Trophoblast cell (in vitro differentiated cells and primary cell): ENCODE results near the gene LDLRAD2.
A peak's percentile ranks its signal among the peaks of the same experiment; 100 is the strongest.

ENCODE experiments used
- DNase-seq, 2 donors: peaks; one replicate each; pipeline ENCODE4 v3.0.0-alpha.2; 2016
- H2AFZ ChIP-seq: 2 replicates; pipeline ENCODE4 v1.6.1; 2013; ENCODE audit warnings: low read length, moderate library complexity, mild to moderate bottlenecking; ENCODE audit not compliant: insufficient read depth, poor library complexity
- H2AK5ac ChIP-seq: 2 replicates; pipeline ENCODE4 v1.6.1; 2013; ENCODE audit warnings: mild to moderate bottlenecking, low read length
- H2BK120ac ChIP-seq: 2 replicates; pipeline ENCODE4 v1.6.1; 2013; ENCODE audit warnings: low read length, mild to moderate bottlenecking, moderate library complexity; ENCODE audit not compliant: insufficient read depth, poor library complexity
- H2BK12ac ChIP-seq: 2 replicates; pipeline ENCODE4 v1.6.1; 2013; ENCODE audit warnings: mild to moderate bottlenecking, low read length, moderate library complexity
- H2BK5ac ChIP-seq: 2 replicates; pipeline ENCODE4 v1.6.1; 2013; ENCODE audit warnings: low read length, low read depth, moderate library complexity, mild to moderate bottlenecking; ENCODE audit not compliant: poor library complexity
- H3K14ac ChIP-seq: 2 replicates; pipeline ENCODE4 v1.6.1; 2013; ENCODE audit warnings: mild to moderate bottlenecking, low read length
- H3K18ac ChIP-seq: 2 replicates; pipeline ENCODE4 v1.6.1; 2013; ENCODE audit warnings: mild to moderate bottlenecking, low read length
- H3K23ac ChIP-seq: 2 replicates; pipeline ENCODE4 v1.6.1; 2013; ENCODE audit warnings: low read length
- H3K27ac ChIP-seq: 2 replicates; pipeline ENCODE4 v1.5.1; 2013; ENCODE audit warnings: low read depth, mild to moderate bottlenecking, inconsistent platforms, low read length, moderate library complexity
- H3K27me3 ChIP-seq: 2 replicates; pipeline ENCODE4 v1.6.1; 2013; ENCODE audit warnings: inconsistent platforms, mild to moderate bottlenecking, low read length, moderate library complexity; ENCODE audit not compliant: insufficient read depth
- H3K36me3 ChIP-seq, 2 experiments: 1 replicate in 1 of 2; 2 replicates in 1 of 2; pipeline ENCODE4 v1.6.1; 2013; ENCODE audit warnings: low read length in 2 of 2, mild to moderate bottlenecking in 2 of 2, moderate library complexity in 1 of 2; ENCODE audit not compliant: insufficient read depth in 2 of 2, control insufficient read depth in 1 of 2
- H3K4ac ChIP-seq: 2 replicates; pipeline ENCODE4 v1.6.1; 2013; ENCODE audit warnings: low read depth, mild to moderate bottlenecking, low read length, moderate library complexity
- H3K4me1 ChIP-seq, 2 experiments: 1 replicate in 1 of 2; 2 replicates in 1 of 2; pipeline ENCODE4 v1.6.1; 2013; ENCODE audit warnings: low read length in 2 of 2, mild to moderate bottlenecking in 2 of 2, moderate library complexity in 1 of 2; ENCODE audit not compliant: insufficient read depth in 2 of 2, control insufficient read depth in 1 of 2
- H3K4me2 ChIP-seq: 2 replicates; pipeline ENCODE4 v1.6.1; 2013; ENCODE audit warnings: inconsistent platforms, mild to moderate bottlenecking, low read length, moderate library complexity
- H3K4me3 ChIP-seq: 2 replicates; pipeline ENCODE4 v1.5.1; 2013; ENCODE audit warnings: mild to moderate bottlenecking, low read depth, low read length, inconsistent platforms
- H3K79me1 ChIP-seq: one replicate; pipeline ENCODE4 v1.6.1; 2013; ENCODE audit warnings: low read length
- H3K79me2 ChIP-seq: 2 replicates; pipeline ENCODE4 v1.6.1; 2013; ENCODE audit warnings: low read length, mild to moderate bottlenecking; ENCODE audit not compliant: control insufficient read depth, insufficient read depth, poor library complexity
- H3K9ac ChIP-seq: 2 replicates; pipeline ENCODE4 v1.6.1; 2013; ENCODE audit warnings: mild to moderate bottlenecking, low read length
- H3K9me3 ChIP-seq: 2 replicates; pipeline ENCODE4 v1.6.1; 2013; ENCODE audit warnings: low read depth, mild to moderate bottlenecking, control low read depth, inconsistent platforms, low read length; ENCODE audit not compliant: insufficient read depth
- H4K12ac ChIP-seq: 2 replicates; pipeline ENCODE4 v1.6.1; 2013; ENCODE audit warnings: low read depth, mild to moderate bottlenecking, low read length, moderate library complexity
- H4K8ac ChIP-seq: 2 replicates; pipeline ENCODE4 v1.6.1; 2013; ENCODE audit warnings: low read depth, mild to moderate bottlenecking, low read length, moderate library complexity
- H4K91ac ChIP-seq: one replicate; pipeline ENCODE4 v1.6.1; 2013; ENCODE audit warnings: low read depth, mild to moderate bottlenecking, low read length, moderate library complexity
- WGBS: extraction: QIAGEN DNeasy Blood & Tissue Kit; methylation state at CpG from one replicate; pipeline ENCODE4 v1.1.7; 2013; ENCODE audit warnings: missing lambda C conversion rate; ENCODE audit not compliant: insufficient read length, insufficient coverage; ENCODE audit errors: extremely low coverage; 5-methylcytosine and 5-hydroxymethylcytosine counted together

The LDLRAD2 gene

GRCh38 chr1:21813542-21813941 lies 1.5 kb downstream of the LDLRAD2 start:
- no peak overlapping the region for H3K4me3 ChIP-seq
- no peak overlapping the region for H3K18ac ChIP-seq
- H3K79me2 ChIP-seq: no peaks in the 10 kb centered on the region
- no peak overlapping the region for H4K8ac ChIP-seq
- no peaks in the 10 kb centered on the region for H3K36me3 ChIP-seq
- H3K4me1 ChIP-seq: peaks cover 2% of the 10 kb centered on the region in 2 experiments
- H2AK5ac ChIP-seq: no peak overlapping the region
- H3K27ac ChIP-seq: no peak overlapping the region
- H3K23ac ChIP-seq: no peak overlapping the region
- no peaks in the 10 kb centered on the region for H3K27me3 ChIP-seq
- H3K79me1 ChIP-seq: peaks cover 3% of the 10 kb centered on the region
- H4K91ac ChIP-seq: no peak overlapping the region
- H2BK5ac ChIP-seq: no peak overlapping the region
- H4K12ac ChIP-seq: no peak overlapping the region
- H2BK120ac ChIP-seq: no peak overlapping the region
- no peak for DNase-seq
- H2AFZ ChIP-seq: no peak overlapping the region
- no peak overlapping the region for H3K9ac ChIP-seq
- no peak overlapping the region for H3K4ac ChIP-seq
- H3K9me3 ChIP-seq: no peaks in the 10 kb centered on the region
- WGBS: no CpG with 5 or more reads among the region's 3 CpGs
- H3K4me2 ChIP-seq: no peak overlapping the region
- no peak overlapping the region for H2BK12ac ChIP-seq
- H3K14ac ChIP-seq: no peak overlapping the region

- Histone ChIP-seq H3K36me3 (no peaks in the 10 kb centered on the region), H4K91ac (peak overlapping the region; percentile 46), H3K4me1 (peaks cover 2% of the 10 kb centered on the region in 2 experiments), H4K8ac (peak overlapping the region; percentile 27), H3K9me3 (no peaks in the 10 kb centered on the region), H3K27ac (no peak overlapping the region), H3K4ac (no peak overlapping the region), H2AFZ (peak overlapping the region; percentile 4), H3K79me2 (no peaks in the 10 kb centered on the region), H3K4me3 (peak overlapping the region; percentile 45), H3K79me1 (peaks cover 3% of the 10 kb centered on the region), H3K14ac (no peak overlapping the region), H3K23ac (no peak overlapping the region), H4K12ac (peak overlapping the region; percentile 58), H3K18ac (no peak overlapping the region), H3K9ac (no peak overlapping the region), H2AK5ac (no peak overlapping the region), H3K4me2 (peak overlapping the region; percentile 78), H2BK120ac (peak overlapping the region; percentile 6), H3K27me3 (no peaks in the 10 kb centered on the region), H2BK5ac (no peak overlapping the region), H2BK12ac (no peak overlapping the region)
- WGBS: no CpG with 5 or more reads among the region's 65 CpGs
- peak in 1 of 2 donors; percentile 41 for DNase-seq
Observed at GRCh38 chr1:21814241-21814918, 2.3 kb downstream of the LDLRAD2 start.

GRCh38 chr1:21814981-21815582 lies 3.0 kb downstream of the LDLRAD2 start:
- no peak overlapping the region for H3K14ac ChIP-seq
- no peaks in the 10 kb centered on the region for H3K9me3 ChIP-seq
- no peak for DNase-seq
- no peak overlapping the region for H2AK5ac ChIP-seq
- no peak overlapping the region for H2BK5ac ChIP-seq
- no peaks in the 10 kb centered on the region for H3K27me3 ChIP-seq
- peaks cover 3% of the 10 kb centered on the region for H3K79me1 ChIP-seq
- H3K9ac ChIP-seq: no peak overlapping the region
- H3K79me2 ChIP-seq: no peaks in the 10 kb centered on the region
- no peak overlapping the region for H3K4ac ChIP-seq
- H3K36me3 ChIP-seq: no peaks in the 10 kb centered on the region
- no peak overlapping the region for H3K18ac ChIP-seq
- H4K91ac ChIP-seq: no peak overlapping the region
- H2AFZ ChIP-seq: no peak overlapping the region
- H3K4me1 ChIP-seq: peaks cover 2% of the 10 kb centered on the region in 2 experiments
- H3K4me3 ChIP-seq: peak overlapping the region; percentile 1
- no peak overlapping the region for H2BK120ac ChIP-seq
- 100% methylated on average over 5 of the region's 15 CpGs for WGBS
- H3K27ac ChIP-seq: no peak overlapping the region
- no peak overlapping the region for H3K4me2 ChIP-seq
- no peak overlapping the region for H4K12ac ChIP-seq
- H3K23ac ChIP-seq: no peak overlapping the region
- no peak overlapping the region for H2BK12ac ChIP-seq
- H4K8ac ChIP-seq: no peak overlapping the region

GRCh38 chr1:21815724-21816321 lies 3.8 kb downstream of the LDLRAD2 start:
- WGBS: no CpG with 5 or more reads among the region's 12 CpGs
- Histone ChIP-seq H3K4me3 (no peak overlapping the region), H4K8ac (no peak overlapping the region), H3K36me3 (peaks cover 2 to 4% of the 10 kb centered on the region in 2 experiments), H3K4me1 (peaks cover 2% of the 10 kb centered on the region in 2 experiments), H2BK5ac (no peak overlapping the region), H4K91ac (no peak overlapping the region), H4K12ac (peak overlapping the region; percentile 70), H3K18ac (no peak overlapping the region), H2BK120ac (no peak overlapping the region), H2AFZ (no peak overlapping the region), H2BK12ac (no peak overlapping the region), H3K14ac (no peak overlapping the region), H3K23ac (no peak overlapping the region), H3K79me2 (no peaks in the 10 kb centered on the region), H3K27ac (no peak overlapping the region), H3K27me3 (no peaks in the 10 kb centered on the region), H3K4ac (no peak overlapping the region), H2AK5ac (no peak overlapping the region), H3K79me1 (peaks cover 3% of the 10 kb centered on the region), H3K9me3 (no peaks in the 10 kb centered on the region), H3K4me2 (no peak overlapping the region), H3K9ac (no peak overlapping the region)
- DNase-seq: peak in 1 of 2 donors; percentile 59
